ENCODE measurements around the gene AGAP1.

GRCh38 chr2:236090027-236090382 is 596.2 kb downstream of the AGAP1 start:
- TF ChIP-seq TAF1 (IDR thresholded peaks at IDR 0.05; ENCODE audit: borderline replicate concordance, insufficient read depth, low read length), result no peak
- TF ChIP-seq SIN3A (IDR thresholded peaks at IDR 0.05; ENCODE audit: borderline replicate concordance, insufficient read depth, low read length), result no peak
- TF ChIP-seq POLR2AphosphoS5 (IDR thresholded peaks at IDR 0.05; ENCODE audit: low read depth, low read length), result no peak
- no peak for TF ChIP-seq REST (IDR thresholded peaks at IDR 0.05; ENCODE audit: insufficient read depth in 1 of 2, low read depth in 2 of 2, low read length in 2 of 2)
- TF ChIP-seq FOXP2 (optimal IDR thresholded peaks at IDR 0.05; ENCODE audit: borderline replicate concordance, extremely low read depth, extremely low read length, insufficient read depth), result no peak
